H1 (cell line): Measurements from ENCODE around the gene TRIM59. TPM values are rescaled to one million over a fixed set of nuclear protein-coding genes. Genes with fewer than 3 reads are reported as not detected.

Experiments
- CTCF ChIA-PET: fragments of 300-600 bp; sonication (Branson Sonifier 250); formaldehyde crosslinking; loops from one replicate; lab custom pipeline; 2021; ENCODE audit not compliant: partially characterized antibody; lab: Charles Lee
- POLR2A ChIA-PET: fragments of 300-600 bp; sonication (Branson Sonifier 250); formaldehyde crosslinking; loops from one replicate; lab custom pipeline; 2021; ENCODE audit warnings: inconsistent platforms; ENCODE audit not compliant: partially characterized antibody; lab: Charles Lee
- DNase-seq, 2 experiments: peaks; one replicate each; pipeline versions ENCODE4 v3.0.0 to v3.0.0-alpha.2; 2010 to 2022; ENCODE audit warnings: low spot score in 2 of 2, low read depth in 1 of 2, mixed read lengths in 1 of 2
- FAIRE-seq: peaks from 2 replicates; lab custom pipeline; 2011; peaks lifted over from hg19 to GRCh38; lab: Jason Lieb, UNC
- H2AFZ ChIP-seq: 2 replicates; pipeline ENCODE4 v1.8.1; 2012; ENCODE audit warnings: low read length, inconsistent platforms
- H2AK5ac ChIP-seq: 2 replicates; pipeline ENCODE4 v1.6.1; 2013; ENCODE audit warnings: low read depth, low read length
- H2BK120ac ChIP-seq: replicated peaks from 2 replicates; pipeline ENCODE3; 2013; ENCODE audit warnings: low read depth, low read length, inconsistent platforms
- H2BK12ac ChIP-seq: 2 replicates; pipeline ENCODE4 v1.6.1; 2013; ENCODE audit warnings: low read depth, low read length
- H2BK15ac ChIP-seq: 2 replicates; pipeline ENCODE4 v1.6.1; 2013; ENCODE audit warnings: low read length
- H2BK20ac ChIP-seq: 2 replicates; pipeline ENCODE4 v1.6.1; 2013; ENCODE audit warnings: low read length
- H2BK5ac ChIP-seq: 2 replicates; pipeline ENCODE4 v1.6.1; 2013; ENCODE audit warnings: low read depth, low read length
- H3K14ac ChIP-seq: 2 replicates; pipeline ENCODE4 v1.6.1; 2013; ENCODE audit warnings: inconsistent platforms; ENCODE audit not compliant: insufficient read length
- H3K18ac ChIP-seq: 2 replicates; pipeline ENCODE4 v1.6.1; 2013; ENCODE audit warnings: low read length; ENCODE audit errors: extremely low read depth
- H3K23ac ChIP-seq: 2 replicates; pipeline ENCODE4 v1.6.1; 2013; ENCODE audit warnings: inconsistent platforms; ENCODE audit not compliant: insufficient read length
- H3K23me2 ChIP-seq: 2 replicates; pipeline ENCODE4 v1.6.1; 2013; ENCODE audit warnings: low read depth, low read length
- H3K27ac ChIP-seq: 2 replicates; pipeline ENCODE4 v1.6.1; 2011; ENCODE audit warnings: low read depth, low read length, inconsistent platforms
- H3K27me3 ChIP-seq, 4 experiments: replicated peaks in 1 of 4; 1 replicate in 1 of 4; 2 replicates in 3 of 4; pipeline versions ENCODE4 v1.6.1 to v1.8.1; 2011 to 2013; ENCODE audit warnings: low read length in 3 of 4, mild to moderate bottlenecking in 3 of 4, inconsistent platforms in 2 of 4, mixed read lengths in 2 of 4, moderate library complexity in 1 of 4; ENCODE audit not compliant: control insufficient read depth in 3 of 4, insufficient read depth in 3 of 4; ENCODE audit errors: extremely low read depth in 1 of 4
- H3K36me3 ChIP-seq, 4 experiments: 2 replicates each; pipeline versions ENCODE4 v1.6.1 to v1.8.1; 2011 to 2013; ENCODE audit warnings: mild to moderate bottlenecking in 4 of 4, low read length in 3 of 4, moderate library complexity in 2 of 4, control low read depth in 1 of 4, inconsistent platforms in 1 of 4; ENCODE audit not compliant: insufficient read depth in 4 of 4, control insufficient read depth in 2 of 4
- H3K4ac ChIP-seq: replicated peaks from 2 replicates; pipeline ENCODE3; 2013; ENCODE audit warnings: low read length, low read depth, mixed read lengths, inconsistent platforms; ENCODE audit not compliant: insufficient read length
- H3K4me1 ChIP-seq, 4 experiments: replicated peaks in 1 of 4; 1 replicate in 1 of 4; 2 replicates in 3 of 4; pipeline versions ENCODE4 v1.6.1 to v1.8.1; 2011 to 2013; ENCODE audit warnings: low read length in 3 of 4, inconsistent platforms in 2 of 4, mixed read lengths in 1 of 4; ENCODE audit not compliant: insufficient read depth in 4 of 4, control insufficient read depth in 3 of 4
- H3K4me2 ChIP-seq, 2 experiments: 2 replicates each; pipeline versions ENCODE4 v1.6.1 to v1.8.1; 2011 to 2013; ENCODE audit warnings: low read depth in 2 of 2, low read length in 2 of 2, control low read depth in 1 of 2, inconsistent platforms in 1 of 2, mild to moderate bottlenecking in 1 of 2; ENCODE audit not compliant: insufficient read depth in 1 of 2
- H3K4me3 ChIP-seq, 4 experiments: fragments of 200-600, 300-600 bp in 1 of 4; sonication (generic), shearing (Covaris generic), sonication (Bioruptor Twin) in 1 of 4; 2 replicates each; pipeline versions ENCODE4 v1.5.1 to v1.8.1; 2011 to 2016; ENCODE audit warnings: low read length in 4 of 4, low read depth in 3 of 4, control low read depth in 2 of 4, inconsistent platforms in 2 of 4, mild to moderate bottlenecking in 2 of 4, mixed read lengths in 1 of 4, moderate library complexity in 1 of 4; ENCODE audit not compliant: insufficient read depth in 2 of 4; ENCODE audit errors: extremely low read depth in 1 of 4
- H3K56ac ChIP-seq: replicated peaks from 2 replicates; pipeline ENCODE3; 2013; ENCODE audit warnings: low read depth, mild to moderate bottlenecking, mixed read lengths, low read length, inconsistent platforms; ENCODE audit not compliant: insufficient read length
- H3K79me1 ChIP-seq: 2 replicates; pipeline ENCODE4 v1.6.1; 2013; ENCODE audit warnings: low read depth, low read length, control low read depth
- H3K79me2 ChIP-seq, 2 experiments: 2 replicates each; pipeline versions ENCODE4 v1.6.1 to v1.8.1; 2012 to 2013; ENCODE audit warnings: low read length in 2 of 2, mild to moderate bottlenecking in 2 of 2, inconsistent platforms in 1 of 2; ENCODE audit not compliant: insufficient read depth in 2 of 2, control insufficient read depth in 1 of 2
- H3K9ac ChIP-seq, 4 experiments: replicated peaks in 1 of 4; 1 replicate in 1 of 4; 2 replicates in 3 of 4; pipeline versions ENCODE4 v1.6.1 to v1.8.1; 2011 to 2013; ENCODE audit warnings: low read depth in 3 of 4, low read length in 3 of 4, control low read depth in 2 of 4, mild to moderate bottlenecking in 2 of 4, moderate library complexity in 2 of 4, inconsistent platforms in 1 of 4; ENCODE audit errors: extremely low read depth in 1 of 4
- H3K9me3 ChIP-seq, 2 experiments: 2 replicates each; pipeline versions ENCODE4 v1.6.1 to v1.8.1; 2012 to 2013; ENCODE audit warnings: mild to moderate bottlenecking in 2 of 2, moderate library complexity in 2 of 2, control low read depth in 1 of 2, inconsistent platforms in 1 of 2, low read depth in 1 of 2, low read length in 1 of 2, mixed read lengths in 1 of 2; ENCODE audit not compliant: insufficient read depth in 2 of 2
- H4K20me1 ChIP-seq, 2 experiments: replicated peaks in 1 of 2; 2 replicates each; pipeline versions ENCODE3 to v1.8.1; 2011 to 2013; ENCODE audit warnings: inconsistent platforms in 2 of 2, low read length in 2 of 2, mild to moderate bottlenecking in 1 of 2; ENCODE audit not compliant: insufficient read depth in 2 of 2, control insufficient read depth in 1 of 2
- H4K5ac ChIP-seq: 2 replicates; pipeline ENCODE4 v1.6.1; 2013; ENCODE audit warnings: low read length, low read depth, mixed read lengths, inconsistent platforms; ENCODE audit not compliant: insufficient read length
- H4K8ac ChIP-seq: 2 replicates; pipeline ENCODE4 v1.8.0; 2013; ENCODE audit warnings: mild to moderate bottlenecking, moderate library complexity, low read length, inconsistent platforms; ENCODE audit not compliant: insufficient read depth; ENCODE audit errors: extremely low read depth
- H4K91ac ChIP-seq: replicated peaks from 2 replicates; pipeline ENCODE3; 2013; ENCODE audit warnings: low read length, mixed read lengths, inconsistent platforms; ENCODE audit not compliant: insufficient read length
- CHD2 ChIP-seq: IDR thresholded peaks from 2 replicates; pipeline ENCODE4 v1.6.1; 2012; ENCODE audit warnings: low read length, improper control_type of control experiment
- PHF8 ChIP-seq: fragments of 200-600 bp; sonication (generic); conservative IDR thresholded peaks from 2 replicates; pipeline ENCODE4 v1.7.1; 2012; ENCODE audit warnings: low read depth, mild to moderate bottlenecking, inconsistent platforms, low read length, moderate library complexity
- POLR2AphosphoS5 ChIP-seq: IDR thresholded peaks from 2 replicates; pipeline ENCODE4 v1.6.1; 2011; ENCODE audit warnings: low read depth, low read length
- SP1 ChIP-seq: IDR thresholded peaks from 2 replicates; pipeline ENCODE4 v1.6.1; 2011; ENCODE audit warnings: low read depth, low read length
- SP4 ChIP-seq: IDR thresholded peaks from 2 replicates; pipeline ENCODE4 v1.6.1; 2012; ENCODE audit warnings: low read length, inconsistent platforms
- WGBS, 2 experiments: shearing (Covaris generic) in 1 of 2; methylation state at CpG; one replicate each; pipeline versions ENCODE4 v1.1.6 to v1.1.7; 2013 to 2015; ENCODE audit warnings: low lambda C conversion rate in 2 of 2, mixed read lengths in 2 of 2, inconsistent platforms in 1 of 2, low coverage in 1 of 2, missing lambda C conversion rate in 1 of 2; ENCODE audit not compliant: insufficient replicate concordance in 2 of 2, insufficient coverage in 1 of 2, insufficient read length in 1 of 2; ENCODE audit errors: extremely low coverage in 1 of 2, missing lambda C conversion rate in 1 of 2; 5-methylcytosine and 5-hydroxymethylcytosine counted together
- polyA plus RNA-seq, 7 experiments: library from polyadenylated mRNA; depleted of rRNA in 3 of 7; stranded (reverse) in 5 of 7; unstranded in 2 of 7; fragments of >200 nt in 5 of 7; fragments of 200-250 nt in 2 of 7; gene quantifications; 1 replicate in 5 of 7; 2 replicates in 1 of 7; 4 replicates in 1 of 7; pipeline versions ENCODE4 v1.2.1 to v1.2.3, GENCODE V29; 2011 to 2013; ENCODE audit warnings: missing spikeins in 2 of 7, mixed read lengths in 2 of 7
- total RNA-seq: library from RNA; stranded (reverse); fragmentation: NEBNext Ultra II Directional; extraction: Animal tissue kit (Norgen Biotek cat#: 25700); gene quantifications from 2 replicates; pipeline ENCODE4 v1.2.1, GENCODE V29; 2021

Gene TRIM59
- total and polyA plus RNA-seq, 2 of the 8 experiments (the other 6 are each of a cell fraction or from before 2014, with no cell fraction given): 11.6 to 53.4 TPM

DNA sequence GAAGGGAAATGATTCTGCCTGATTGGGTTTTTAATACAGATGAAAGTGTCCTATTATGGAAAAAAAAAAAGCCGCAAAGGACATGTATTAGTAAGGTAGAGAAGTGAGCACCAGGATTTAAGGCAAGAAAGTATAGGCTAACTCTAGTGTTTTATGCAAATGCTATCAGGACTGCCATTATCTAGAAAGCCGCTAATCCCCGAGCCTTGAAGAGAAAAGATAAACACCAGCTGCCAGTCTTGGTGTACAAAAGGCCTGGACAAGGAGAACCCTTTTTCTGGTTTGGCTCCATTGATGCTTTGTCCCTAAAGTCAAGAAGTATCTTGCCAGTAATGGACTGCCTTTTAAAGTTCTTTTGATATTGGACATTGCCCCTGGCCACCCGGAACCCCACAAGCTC is 8.6 kb upstream of the TRIM59 start:
- 86% methylated on average over 4 of the region's 4 CpGs; no CpG with 5 or more reads in 1 of the 2 experiments for WGBS, 2 experiments
- Histone ChIP-seq H3K18ac (no peak overlapping the region), H3K9ac (no peak overlapping the region), H3K79me2 (no peaks in the 10 kb centered on the region), H3K79me1 (no peaks in the 10 kb centered on the region), H3K56ac (no peak overlapping the region), H2AK5ac (no peak overlapping the region), H4K5ac (no peak overlapping the region), H3K4ac (no peak overlapping the region), H3K23me2 (no peaks in the 10 kb centered on the region), H3K27ac (no peak overlapping the region), H2BK5ac (no peak overlapping the region), H2BK15ac (no peak overlapping the region), H3K4me2 (no peak overlapping the region), H2BK12ac (no peak overlapping the region), H4K20me1 (no peaks in the 10 kb centered on the region), H3K4me3 (no peak overlapping the region), H2AFZ (no peak overlapping the region), H2BK20ac (no peak overlapping the region), H2BK120ac (no peak overlapping the region), H3K9me3 (peaks cover 0 to 5% of the 10 kb centered on the region in 2 experiments; a peak in 1 of 4 replicates), H4K8ac (no peak overlapping the region), H3K36me3 (no peaks in the 10 kb centered on the region), H3K27me3 (no peaks in the 10 kb centered on the region; a peak in 1 of 7 replicates), H3K14ac (no peak overlapping the region), H4K91ac (no peak overlapping the region), H3K23ac (no peak overlapping the region), H3K4me1 (no peaks in the 10 kb centered on the region)
- FAIRE-seq (no peak), DNase-seq (no peak)
- ChIA-PET POLR2A (interaction anchor here (0.7 to 4.3 kb wide), 3 partner anchors 9 to 58 kb away, joined by 3 to 29 read pairs (median 4); partner anchors contain the start of genes SMC4 and TRIM59), CTCF (interaction anchor here (0.6 to 1.8 kb wide), 2 partner anchors 28 to 471 kb away, joined by 3 to 6 read pairs; no protein-coding TSS in a partner anchor)
- TF ChIP-seq CHD2 (no peak), SP4 (no peak), POLR2AphosphoS5 (no peak), SP1 (no peak), PHF8 (no peak)
